Neural cell (in vitro differentiated cells): ENCODE measurements around the gene TSPAN9. TPM values are rescaled to one million over a fixed set of nuclear protein-coding genes. Genes with fewer than 3 reads are reported as not detected.

ENCODE experiments used
- H2AFZ ChIP-seq: fragments of 200-600, 300-800 bp; sonication (generic), shearing (Covaris generic); 2 replicates; pipeline ENCODE4 v1.6.0; 2014; ENCODE audit warnings: low read depth, mild to moderate bottlenecking, antibody characterized with exemption, low read length, moderate library complexity
- H3F3A ChIP-seq: fragments of 200-600 bp; shearing (Covaris generic); 2 replicates; pipeline ENCODE4 v1.6.1; 2016; ENCODE audit warnings: mild to moderate bottlenecking, moderate library complexity, mixed read lengths, antibody characterized with exemption, low read length; ENCODE audit not compliant: insufficient read depth, poor library complexity, severe bottlenecking
- H3K27ac ChIP-seq: fragments of 200-600, 300-800 bp; sonication (generic), shearing (Covaris generic); 2 replicates; pipeline ENCODE4 v1.5.1; 2014; ENCODE audit warnings: mild to moderate bottlenecking, low read length, moderate library complexity
- H3K27me3 ChIP-seq: fragments of 300-800, 200-600 bp; sonication (generic), shearing (Covaris generic); 2 replicates; pipeline ENCODE4 v1.6.0; 2014; ENCODE audit warnings: mild to moderate bottlenecking, low read depth, low read length, moderate library complexity; ENCODE audit not compliant: insufficient read depth
- H3K36me3 ChIP-seq: fragments of 300-800, 200-600 bp; sonication (generic), shearing (Covaris generic); 2 replicates; pipeline ENCODE4 v1.5.1; 2014; ENCODE audit warnings: mild to moderate bottlenecking, antibody characterized with exemption, low read length, moderate library complexity; ENCODE audit not compliant: insufficient read depth
- H3K4me2 ChIP-seq: fragments of 300-800, 200-600 bp; sonication (generic), shearing (Covaris generic); 2 replicates; pipeline ENCODE4 v1.6.0; 2014; ENCODE audit warnings: mild to moderate bottlenecking, low read length
- H3K4me3 ChIP-seq: fragments of 300-800, 200-600 bp; sonication (generic), shearing (Covaris generic); 2 replicates; pipeline ENCODE4 v1.5.1; 2014; ENCODE audit warnings: mild to moderate bottlenecking, low read length, moderate library complexity
- H3K79me2 ChIP-seq: fragments of 200-600 bp; shearing (Covaris generic); replicated peaks from 2 replicates; pipeline ENCODE4 v1.6.0; 2014; ENCODE audit warnings: mild to moderate bottlenecking, low read length, moderate library complexity; ENCODE audit not compliant: insufficient read depth
- H3K9ac ChIP-seq: fragments of 300-800, 200-600 bp; sonication (generic), shearing (Covaris generic); 2 replicates; pipeline ENCODE4 v1.6.1; 2016; ENCODE audit warnings: mild to moderate bottlenecking, low read length, mixed read lengths
- H3K9me2 ChIP-seq: fragments of 200-600 bp; shearing (Covaris generic); 2 replicates; pipeline ENCODE4 v1.6.1; 2016; ENCODE audit warnings: mild to moderate bottlenecking, low read length, mixed read lengths; ENCODE audit not compliant: insufficient read depth
- H3K9me3 ChIP-seq: fragments of 200-600, 300-800 bp; sonication (generic), shearing (Covaris generic); 2 replicates; pipeline ENCODE4 v1.6.1; 2016; ENCODE audit warnings: mild to moderate bottlenecking, mixed run types, low read length, moderate library complexity, mixed read lengths
- H4K20me1 ChIP-seq: fragments of 200-600 bp; shearing (Covaris generic); 2 replicates; pipeline ENCODE4 v1.6.1; 2016; ENCODE audit warnings: mild to moderate bottlenecking, mixed run types; ENCODE audit not compliant: insufficient read depth
- EP300 ChIP-seq: fragments of 450-650 bp; conservative IDR thresholded peaks from 2 replicates; pipeline ENCODE4 v1.6.1; 2014; ENCODE audit warnings: antibody characterized with exemption, mild to moderate bottlenecking, moderate library complexity; ENCODE audit not compliant: poor library complexity, severe bottlenecking
- EZH2 ChIP-seq: fragments of 200-600, 300-800 bp; shearing (Covaris generic), sonication (generic); IDR thresholded peaks from 2 replicates; pipeline ENCODE4 v1.6.1; 2014; ENCODE audit warnings: antibody characterized with exemption, low read length, borderline replicate concordance, mild to moderate bottlenecking; ENCODE audit not compliant: insufficient read depth, poor library complexity, severe bottlenecking
- MXI1 ChIP-seq: fragments of 450-650 bp; conservative IDR thresholded peaks from 2 replicates; pipeline ENCODE4 v1.6.1; 2014; ENCODE audit warnings: antibody characterized with exemption, mild to moderate bottlenecking; ENCODE audit not compliant: poor library complexity, severe bottlenecking
- POLR2AphosphoS5 ChIP-seq: IDR thresholded peaks from 2 replicates; pipeline ENCODE4 v1.6.1; 2012
- RAD21 ChIP-seq: fragments of 450-650 bp; conservative IDR thresholded peaks from 2 replicates; pipeline ENCODE4 v1.6.1; 2014; ENCODE audit warnings: antibody characterized with exemption, mild to moderate bottlenecking, moderate library complexity
- SMC3 ChIP-seq: fragments of 450-650 bp; conservative IDR thresholded peaks from 2 replicates; pipeline ENCODE4 v1.6.1; 2014; ENCODE audit warnings: antibody characterized with exemption, mild to moderate bottlenecking, moderate library complexity; ENCODE audit not compliant: poor library complexity
- TAF1 ChIP-seq: IDR thresholded peaks from 2 replicates; pipeline ENCODE4 v1.6.1; 2012; ENCODE audit warnings: low read depth
- polyA plus RNA-seq: library from polyadenylated mRNA; depleted of rRNA; stranded (reverse); fragments of >200 nt; gene quantifications from 2 replicates; pipeline ENCODE4 v1.2.3, GENCODE V29; 2014
- TF ChIP-seq, protein P1 (sequence below): fragments of 450-650 bp; IDR thresholded peaks from 2 replicates; pipeline ENCODE4 v1.5.1; 2014; ENCODE audit warnings: antibody characterized with exemption, mild to moderate bottlenecking, moderate library complexity; ENCODE audit not compliant: poor library complexity, severe bottlenecking
- TF ChIP-seq, protein P2 (sequence below): IDR thresholded peaks from 2 replicates; pipeline ENCODE4 v1.6.1; 2012; ENCODE audit warnings: borderline replicate concordance

The TSPAN9 gene
- polyA plus RNA-seq, 1 donor from 2014 or later, result 11.9 TPM

DNA sequence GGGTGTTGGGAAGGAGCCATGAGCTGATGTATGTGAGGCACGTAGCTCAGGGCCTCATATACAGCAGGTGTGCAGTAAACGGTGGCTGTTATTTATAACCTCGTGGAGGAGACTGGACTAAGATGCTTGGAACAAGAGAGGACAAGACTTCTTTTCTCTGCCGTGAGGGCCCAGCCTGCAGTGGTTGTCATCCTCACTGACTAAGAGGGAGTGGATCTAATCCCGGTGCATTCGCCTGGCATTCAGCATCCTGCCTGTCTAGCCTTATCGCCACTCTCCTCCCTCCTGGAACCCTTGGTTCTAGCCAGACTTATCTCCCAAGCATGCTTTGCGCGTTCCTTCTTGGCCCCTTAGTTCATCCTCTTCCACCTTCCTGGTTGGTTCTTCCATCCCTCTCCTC is 3.9 kb downstream of the TSPAN9 start:
- H3K4me2 ChIP-seq, result no peak overlapping the region

DNA sequence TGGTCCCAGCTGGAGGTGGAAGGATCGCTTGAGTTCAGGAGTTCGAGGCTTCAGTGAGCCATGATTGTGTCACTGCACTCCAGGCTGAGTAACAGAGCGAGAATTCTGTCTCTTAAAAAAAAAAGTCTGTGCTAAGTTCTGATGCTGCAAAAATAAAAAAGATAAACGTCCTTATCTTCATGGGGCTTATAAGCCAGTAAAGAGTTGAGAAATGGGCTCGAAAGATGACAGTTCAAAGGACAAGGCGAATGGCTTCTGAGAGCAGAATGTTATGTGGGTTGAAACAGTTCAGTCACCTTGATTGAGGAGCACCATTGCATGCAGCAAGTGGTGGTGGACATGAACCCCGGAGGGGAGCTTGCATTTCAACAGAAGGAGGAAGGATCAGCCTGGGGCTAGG is 4.7 kb downstream of the TSPAN9 start:
- H2AFZ ChIP-seq, result no peak overlapping the region
- H3K4me2 ChIP-seq, result no peak overlapping the region
- no peaks in the 10 kb centered on the region for H3K79me2 ChIP-seq
- no peak overlapping the region for H3K4me3 ChIP-seq
- H3K9me2 ChIP-seq, result no peaks in the 10 kb centered on the region
- no peak overlapping the region for H3K9ac ChIP-seq
- H4K20me1 ChIP-seq, result no peaks in the 10 kb centered on the region
- H3K36me3 ChIP-seq, result no peaks in the 10 kb centered on the region
- H3K9me3 ChIP-seq, result no peaks in the 10 kb centered on the region
- TF ChIP-seq SMC3 (no peak), POLR2AphosphoS5 (no peak), EZH2 (no peak), MXI1 (no peak), EP300 (no peak), RAD21 (no peak), TAF1 (no peak)
- TF ChIP-seq, protein P1, sequence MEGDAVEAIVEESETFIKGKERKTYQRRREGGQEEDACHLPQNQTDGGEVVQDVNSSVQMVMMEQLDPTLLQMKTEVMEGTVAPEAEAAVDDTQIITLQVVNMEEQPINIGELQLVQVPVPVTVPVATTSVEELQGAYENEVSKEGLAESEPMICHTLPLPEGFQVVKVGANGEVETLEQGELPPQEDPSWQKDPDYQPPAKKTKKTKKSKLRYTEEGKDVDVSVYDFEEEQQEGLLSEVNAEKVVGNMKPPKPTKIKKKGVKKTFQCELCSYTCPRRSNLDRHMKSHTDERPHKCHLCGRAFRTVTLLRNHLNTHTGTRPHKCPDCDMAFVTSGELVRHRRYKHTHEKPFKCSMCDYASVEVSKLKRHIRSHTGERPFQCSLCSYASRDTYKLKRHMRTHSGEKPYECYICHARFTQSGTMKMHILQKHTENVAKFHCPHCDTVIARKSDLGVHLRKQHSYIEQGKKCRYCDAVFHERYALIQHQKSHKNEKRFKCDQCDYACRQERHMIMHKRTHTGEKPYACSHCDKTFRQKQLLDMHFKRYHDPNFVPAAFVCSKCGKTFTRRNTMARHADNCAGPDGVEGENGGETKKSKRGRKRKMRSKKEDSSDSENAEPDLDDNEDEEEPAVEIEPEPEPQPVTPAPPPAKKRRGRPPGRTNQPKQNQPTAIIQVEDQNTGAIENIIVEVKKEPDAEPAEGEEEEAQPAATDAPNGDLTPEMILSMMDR, result no peak
- TF ChIP-seq, protein P2, sequence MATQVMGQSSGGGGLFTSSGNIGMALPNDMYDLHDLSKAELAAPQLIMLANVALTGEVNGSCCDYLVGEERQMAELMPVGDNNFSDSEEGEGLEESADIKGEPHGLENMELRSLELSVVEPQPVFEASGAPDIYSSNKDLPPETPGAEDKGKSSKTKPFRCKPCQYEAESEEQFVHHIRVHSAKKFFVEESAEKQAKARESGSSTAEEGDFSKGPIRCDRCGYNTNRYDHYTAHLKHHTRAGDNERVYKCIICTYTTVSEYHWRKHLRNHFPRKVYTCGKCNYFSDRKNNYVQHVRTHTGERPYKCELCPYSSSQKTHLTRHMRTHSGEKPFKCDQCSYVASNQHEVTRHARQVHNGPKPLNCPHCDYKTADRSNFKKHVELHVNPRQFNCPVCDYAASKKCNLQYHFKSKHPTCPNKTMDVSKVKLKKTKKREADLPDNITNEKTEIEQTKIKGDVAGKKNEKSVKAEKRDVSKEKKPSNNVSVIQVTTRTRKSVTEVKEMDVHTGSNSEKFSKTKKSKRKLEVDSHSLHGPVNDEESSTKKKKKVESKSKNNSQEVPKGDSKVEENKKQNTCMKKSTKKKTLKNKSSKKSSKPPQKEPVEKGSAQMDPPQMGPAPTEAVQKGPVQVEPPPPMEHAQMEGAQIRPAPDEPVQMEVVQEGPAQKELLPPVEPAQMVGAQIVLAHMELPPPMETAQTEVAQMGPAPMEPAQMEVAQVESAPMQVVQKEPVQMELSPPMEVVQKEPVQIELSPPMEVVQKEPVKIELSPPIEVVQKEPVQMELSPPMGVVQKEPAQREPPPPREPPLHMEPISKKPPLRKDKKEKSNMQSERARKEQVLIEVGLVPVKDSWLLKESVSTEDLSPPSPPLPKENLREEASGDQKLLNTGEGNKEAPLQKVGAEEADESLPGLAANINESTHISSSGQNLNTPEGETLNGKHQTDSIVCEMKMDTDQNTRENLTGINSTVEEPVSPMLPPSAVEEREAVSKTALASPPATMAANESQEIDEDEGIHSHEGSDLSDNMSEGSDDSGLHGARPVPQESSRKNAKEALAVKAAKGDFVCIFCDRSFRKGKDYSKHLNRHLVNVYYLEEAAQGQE, result no peak
- H3K27me3 ChIP-seq, result no peaks in the 10 kb centered on the region
- no peaks in the 10 kb centered on the region for H3F3A ChIP-seq
- no peak overlapping the region for H3K27ac ChIP-seq

More for the DNA sequence above, 3.9 kb downstream of the TSPAN9 start:
- Histone ChIP-seq H2AFZ (no peak overlapping the region), H3K4me3 (no peak overlapping the region), H3K36me3 (no peaks in the 10 kb centered on the region), H3K79me2 (no peaks in the 10 kb centered on the region), H4K20me1 (no peaks in the 10 kb centered on the region), H3K9me2 (no peaks in the 10 kb centered on the region), H3K9me3 (no peaks in the 10 kb centered on the region), H3K27me3 (no peaks in the 10 kb centered on the region), H3K27ac (no peak overlapping the region), H3F3A (no peaks in the 10 kb centered on the region), H3K9ac (no peak overlapping the region)
- TF ChIP-seq MXI1 (no peak), SMC3 (no peak), TAF1 (no peak)
- TF ChIP-seq, protein P1, result no peak
